ENCODE measurements around the gene ZNF488.

The ZNF488 gene

DNA sequence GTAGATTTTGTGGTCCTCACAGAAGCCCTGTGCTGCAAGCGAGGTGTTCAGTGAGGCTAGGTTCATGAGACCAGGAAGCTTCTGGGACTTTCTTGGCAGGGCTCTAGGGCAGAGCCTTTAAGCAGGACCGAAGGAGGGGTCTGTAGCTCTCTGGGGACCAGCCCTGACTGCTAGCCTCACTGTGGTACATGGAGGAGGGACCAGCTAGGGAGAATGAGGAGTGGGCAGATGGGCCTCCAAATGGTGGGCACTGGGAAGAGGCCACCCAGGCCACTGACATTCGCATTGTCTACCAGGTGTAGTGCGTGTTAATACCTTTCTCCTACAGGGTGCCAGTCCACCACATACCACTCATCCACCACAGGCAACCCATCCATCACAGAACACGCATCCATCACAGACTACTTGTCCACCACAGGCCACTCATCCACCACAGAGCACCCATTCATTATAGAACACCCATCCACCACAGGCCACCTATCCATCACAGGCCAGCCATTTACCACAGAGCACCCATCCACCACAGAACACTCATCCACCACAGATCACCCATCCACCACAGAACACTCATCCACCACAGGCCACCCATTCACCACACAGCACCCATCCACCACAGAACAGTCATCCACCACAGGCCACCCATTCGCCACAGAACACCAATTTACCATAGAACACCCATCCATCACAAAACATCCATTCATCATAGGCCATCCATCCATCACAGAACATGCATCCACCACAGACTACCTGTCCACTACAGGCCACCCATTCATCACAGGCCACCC, 31.6 kb upstream of the ZNF488 start:
- Histone ChIP-seq H3K27ac (ENCODE audit: low read depth, low read length) (no peak overlapping the region), H2BK120ac (ENCODE audit: low read depth, low read length) (no peak overlapping the region), H3K18ac (ENCODE audit: low read length) (no peak overlapping the region), H3K36me3 (ENCODE audit: control insufficient read depth, insufficient read depth, low read length) (no peaks in the 10 kb centered on the region), H3K23ac (ENCODE audit: low read length) (no peak overlapping the region), H3K79me2 (ENCODE audit: control insufficient read depth, insufficient read depth, low read length) (no peaks in the 10 kb centered on the region), H4K5ac (ENCODE audit: low read length) (no peak overlapping the region), H3K4me3 (ENCODE audit: low read length) (no peak overlapping the region), H3K56ac (ENCODE audit: low read length) (no peak overlapping the region), H3K27me3 (ENCODE audit: insufficient read depth, low read length, poor library complexity) (no peaks in the 10 kb centered on the region), H2AK5ac (ENCODE audit: low read length) (no peak overlapping the region), H3K4me2 (ENCODE audit: low read length) (no peak overlapping the region), H2BK5ac (ENCODE audit: low read length) (no peak overlapping the region), H3K4ac (ENCODE audit: low read depth, low read length) (no peak overlapping the region), H2BK15ac (replicated peaks; ENCODE audit: low read depth) (no peak overlapping the region), H3K79me1 (ENCODE audit: low read length) (no peaks in the 10 kb centered on the region), H4K8ac (ENCODE audit: low read depth, low read length) (no peak overlapping the region), H3K4me1 (ENCODE audit: control insufficient read depth, low read depth, low read length) (no peaks in the 10 kb centered on the region), H3K9ac (ENCODE audit: low read length) (no peak overlapping the region)
- DNase-seq = no peak
- no CpG with 5 or more reads among the region's 6 CpGs for WGBS (ENCODE audit: extremely low coverage, insufficient coverage, low lambda C conversion rate)

GRCh38 chr10:47414752-47415519, 30.8 kb upstream of the ZNF488 start:
- no peak overlapping the region for H2BK120ac ChIP-seq (ENCODE audit: low read depth, low read length)
- no peak overlapping the region for H2AK5ac ChIP-seq (ENCODE audit: low read length)
- no peak overlapping the region for H4K8ac ChIP-seq (ENCODE audit: low read depth, low read length)
- no CpG with 5 or more reads among the region's 19 CpGs for WGBS (ENCODE audit: extremely low coverage, insufficient coverage, low lambda C conversion rate)
- H3K23ac ChIP-seq (ENCODE audit: low read length) = no peak overlapping the region
- no peak overlapping the region for H3K9ac ChIP-seq (ENCODE audit: low read length)
- no peak for DNase-seq
- no peak overlapping the region for H3K4ac ChIP-seq (ENCODE audit: low read depth, low read length)
- H3K4me1 ChIP-seq (ENCODE audit: control insufficient read depth, low read depth, low read length) = no peaks in the 10 kb centered on the region
- no peak overlapping the region for H2BK15ac ChIP-seq (replicated peaks; ENCODE audit: low read depth)
- no peaks in the 10 kb centered on the region for H3K79me2 ChIP-seq (ENCODE audit: control insufficient read depth, insufficient read depth, low read length)
- H3K36me3 ChIP-seq (ENCODE audit: control insufficient read depth, insufficient read depth, low read length) = no peaks in the 10 kb centered on the region
- no peak overlapping the region for H3K4me2 ChIP-seq (ENCODE audit: low read length)
- H3K4me3 ChIP-seq (ENCODE audit: low read length) = no peak overlapping the region
- H3K27me3 ChIP-seq (ENCODE audit: insufficient read depth, low read length, poor library complexity) = no peaks in the 10 kb centered on the region
- H2BK5ac ChIP-seq (ENCODE audit: low read length) = no peak overlapping the region
- H3K56ac ChIP-seq (ENCODE audit: low read length) = no peak overlapping the region
- no peak overlapping the region for H3K27ac ChIP-seq (ENCODE audit: low read depth, low read length)
- H4K5ac ChIP-seq (ENCODE audit: low read length) = no peak overlapping the region
- no peaks in the 10 kb centered on the region for H3K79me1 ChIP-seq (ENCODE audit: low read length)
- H3K18ac ChIP-seq (ENCODE audit: low read length) = no peak overlapping the region

DNA sequence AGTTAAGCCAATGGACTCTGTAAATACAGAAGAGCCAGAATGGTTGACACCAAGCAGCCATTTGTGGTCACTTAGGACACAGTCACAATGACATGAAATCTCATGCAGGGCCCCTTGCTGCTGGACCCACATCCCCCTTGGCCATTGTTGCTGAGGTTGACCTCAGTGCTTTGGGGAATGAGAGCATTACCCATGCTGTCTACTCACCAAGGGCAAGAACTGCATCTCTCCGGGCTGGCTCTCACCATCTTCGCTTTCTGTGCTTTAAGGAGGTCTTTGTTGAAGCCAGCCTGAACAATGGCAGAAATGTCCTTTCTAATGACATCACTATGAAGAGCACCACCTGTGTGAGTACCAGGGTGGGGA, 30.1 kb upstream of the ZNF488 start:
- H3K9ac ChIP-seq (ENCODE audit: low read length) = no peak overlapping the region
- H2BK120ac ChIP-seq (ENCODE audit: low read depth, low read length) = no peak overlapping the region
- H4K5ac ChIP-seq (ENCODE audit: low read length) = no peak overlapping the region
- H4K8ac ChIP-seq (ENCODE audit: low read depth, low read length) = no peak overlapping the region
- H3K18ac ChIP-seq (ENCODE audit: low read length) = no peak overlapping the region
- no peak for DNase-seq
- no peak overlapping the region for H3K4ac ChIP-seq (ENCODE audit: low read depth, low read length)
- no peaks in the 10 kb centered on the region for H3K79me2 ChIP-seq (ENCODE audit: control insufficient read depth, insufficient read depth, low read length)
- no peak overlapping the region for H3K56ac ChIP-seq (ENCODE audit: low read length)
- no peak overlapping the region for H2AK5ac ChIP-seq (ENCODE audit: low read length)
- no peak overlapping the region for H3K4me2 ChIP-seq (ENCODE audit: low read length)
- no peaks in the 10 kb centered on the region for H3K27me3 ChIP-seq (ENCODE audit: insufficient read depth, low read length, poor library complexity)
- no CpG with 5 or more reads among the region's 2 CpGs for WGBS (ENCODE audit: extremely low coverage, insufficient coverage, low lambda C conversion rate)
- no peak overlapping the region for H3K23ac ChIP-seq (ENCODE audit: low read length)
- H3K4me3 ChIP-seq (ENCODE audit: low read length) = no peak overlapping the region
- H3K79me1 ChIP-seq (ENCODE audit: low read length) = no peaks in the 10 kb centered on the region
- no peak overlapping the region for H3K27ac ChIP-seq (ENCODE audit: low read depth, low read length)
- H2BK5ac ChIP-seq (ENCODE audit: low read length) = no peak overlapping the region
- no peaks in the 10 kb centered on the region for H3K36me3 ChIP-seq (ENCODE audit: control insufficient read depth, insufficient read depth, low read length)
- no peaks in the 10 kb centered on the region for H3K4me1 ChIP-seq (ENCODE audit: control insufficient read depth, low read depth, low read length)
- no peak overlapping the region for H2BK15ac ChIP-seq (replicated peaks; ENCODE audit: low read depth)

DNA sequence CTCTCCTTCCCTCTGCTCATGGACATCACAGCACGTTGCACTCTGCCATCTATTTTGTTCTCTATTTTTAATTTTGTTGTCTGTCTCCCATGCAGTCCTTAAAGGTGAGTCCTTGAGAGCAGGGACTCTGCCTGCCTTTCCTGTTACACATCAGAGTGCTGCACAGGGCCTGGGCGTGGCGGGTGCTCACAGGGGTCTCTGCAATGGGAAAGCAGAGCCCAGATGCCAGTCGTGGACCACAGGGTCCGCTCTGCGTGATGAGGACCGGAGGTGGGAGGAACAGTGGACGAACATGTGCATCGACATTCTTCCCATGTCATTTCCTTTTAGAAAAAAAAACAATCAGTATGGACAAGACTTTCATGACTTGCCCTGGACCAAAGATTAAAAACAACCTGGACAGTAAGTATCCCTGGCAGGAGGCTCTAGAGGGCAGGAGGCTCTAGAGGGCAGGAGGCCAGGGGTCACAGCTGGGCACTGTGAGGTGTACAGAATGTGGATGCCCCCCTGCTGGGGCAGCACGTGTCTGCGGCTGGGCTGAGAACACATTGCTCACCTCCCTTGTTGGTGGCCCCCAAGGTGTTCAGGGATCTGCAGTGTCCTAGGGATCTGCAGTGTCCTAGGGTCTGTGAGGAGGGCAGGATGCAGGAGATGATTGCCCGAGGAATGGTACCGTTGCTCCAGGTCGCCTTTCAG, 29.6 kb upstream of the ZNF488 start:
- no peak overlapping the region for H3K23ac ChIP-seq (ENCODE audit: low read length)
- H3K18ac ChIP-seq (ENCODE audit: low read length) = no peak overlapping the region
- no CpG with 5 or more reads among the region's 14 CpGs for WGBS (ENCODE audit: extremely low coverage, insufficient coverage, low lambda C conversion rate)
- no peak for DNase-seq
- no peak overlapping the region for H2BK5ac ChIP-seq (ENCODE audit: low read length)
- H3K79me1 ChIP-seq (ENCODE audit: low read length) = no peaks in the 10 kb centered on the region
- no peaks in the 10 kb centered on the region for H3K27me3 ChIP-seq (ENCODE audit: insufficient read depth, low read length, poor library complexity)
- H2BK15ac ChIP-seq (replicated peaks; ENCODE audit: low read depth) = no peak overlapping the region
- H2BK120ac ChIP-seq (ENCODE audit: low read depth, low read length) = no peak overlapping the region
- H3K36me3 ChIP-seq (ENCODE audit: control insufficient read depth, insufficient read depth, low read length) = no peaks in the 10 kb centered on the region
- H3K4me3 ChIP-seq (ENCODE audit: low read length) = no peak overlapping the region
- H2AK5ac ChIP-seq (ENCODE audit: low read length) = no peak overlapping the region
- no peaks in the 10 kb centered on the region for H3K79me2 ChIP-seq (ENCODE audit: control insufficient read depth, insufficient read depth, low read length)
- no peak overlapping the region for H3K9ac ChIP-seq (ENCODE audit: low read length)
- H3K4ac ChIP-seq (ENCODE audit: low read depth, low read length) = no peak overlapping the region
- H3K4me1 ChIP-seq (ENCODE audit: control insufficient read depth, low read depth, low read length) = no peaks in the 10 kb centered on the region
- no peak overlapping the region for H4K5ac ChIP-seq (ENCODE audit: low read length)
- no peak overlapping the region for H3K27ac ChIP-seq (ENCODE audit: low read depth, low read length)
- no peak overlapping the region for H3K4me2 ChIP-seq (ENCODE audit: low read length)
- no peak overlapping the region for H4K8ac ChIP-seq (ENCODE audit: low read depth, low read length)
- H3K56ac ChIP-seq (ENCODE audit: low read length) = no peak overlapping the region

DNA sequence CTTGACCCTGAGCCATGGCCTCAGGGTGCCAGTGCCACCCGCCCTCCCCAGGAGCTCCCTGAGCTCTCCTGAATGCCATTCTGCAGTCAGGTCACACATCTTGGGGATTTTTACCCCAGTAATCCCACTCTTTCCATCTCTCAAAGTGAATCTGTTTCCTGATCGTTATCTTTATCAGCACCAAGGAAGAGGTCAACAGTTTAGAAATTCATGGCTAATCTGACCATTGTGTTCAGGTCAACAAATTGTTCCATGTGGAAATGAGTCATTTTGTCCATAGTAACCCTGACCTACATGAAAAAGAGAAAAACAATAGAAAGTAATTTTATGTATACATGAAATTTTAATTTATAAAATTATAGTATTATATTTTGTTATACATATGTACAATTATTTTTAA, 28.8 kb upstream of the ZNF488 start:
- Histone ChIP-seq H3K4ac (ENCODE audit: low read depth, low read length) (no peak overlapping the region), H4K5ac (ENCODE audit: low read length) (no peak overlapping the region), H2BK120ac (ENCODE audit: low read depth, low read length) (no peak overlapping the region), H3K18ac (ENCODE audit: low read length) (no peak overlapping the region), H2AK5ac (ENCODE audit: low read length) (no peak overlapping the region), H2BK5ac (ENCODE audit: low read length) (no peak overlapping the region), H3K79me1 (ENCODE audit: low read length) (no peaks in the 10 kb centered on the region), H3K27me3 (ENCODE audit: insufficient read depth, low read length, poor library complexity) (no peaks in the 10 kb centered on the region), H3K4me2 (ENCODE audit: low read length) (no peak overlapping the region), H4K8ac (ENCODE audit: low read depth, low read length) (no peak overlapping the region), H2BK15ac (replicated peaks; ENCODE audit: low read depth) (no peak overlapping the region), H3K4me1 (ENCODE audit: control insufficient read depth, low read depth, low read length) (no peaks in the 10 kb centered on the region), H3K9ac (ENCODE audit: low read length) (no peak overlapping the region), H3K79me2 (ENCODE audit: control insufficient read depth, insufficient read depth, low read length) (no peaks in the 10 kb centered on the region), H3K4me3 (ENCODE audit: low read length) (no peak overlapping the region), H3K56ac (ENCODE audit: low read length) (no peak overlapping the region), H3K36me3 (ENCODE audit: control insufficient read depth, insufficient read depth, low read length) (no peaks in the 10 kb centered on the region), H3K23ac (ENCODE audit: low read length) (no peak overlapping the region), H3K27ac (ENCODE audit: low read depth, low read length) (no peak overlapping the region)
- no peak for DNase-seq
- no CpG with 5 or more reads among the region's 2 CpGs for WGBS (ENCODE audit: extremely low coverage, insufficient coverage, low lambda C conversion rate)

All from mesendoderm (in vitro differentiated cells).